Stomach (tissue), 9 donors: ENCODE measurements around the gene OVOL3. TPM values are rescaled to one million over a fixed set of nuclear protein-coding genes. Genes with fewer than 3 reads are reported as not detected.

Experiments
- DNase-seq, 2 donors: peaks; one replicate each; pipeline versions ENCODE4 v3.0.0 to v3.0.0-alpha.2; 2013 to 2019
- H3K27ac ChIP-seq, 5 donors: fragments of 200-600 bp in 4 of 5; sonication (generic) in 4 of 5; one replicate each; pipeline ENCODE4 v1.5.1; 2013 to 2019; ENCODE audit warnings: mild to moderate bottlenecking in 1 of 5, moderate library complexity in 1 of 5
- H3K27me3 ChIP-seq, 3 donors: fragments of 200-600 bp; sonication (generic); one replicate each; pipeline ENCODE4 v1.5.1; 2017 to 2019; ENCODE audit warnings: mixed run types in 1 of 3
- H3K36me3 ChIP-seq, 4 donors: fragments of 200-600 bp; sonication (generic); 1 replicate in 3 of 4; 2 replicates in 1 of 4; pipeline ENCODE4 v1.5.1; 2016 to 2019
- H3K4me1 ChIP-seq, 4 donors: fragments of 200-600 bp; sonication (generic); one replicate each; pipeline ENCODE4 v1.5.1; 2016 to 2019
- H3K4me3 ChIP-seq, 4 donors: fragments of 200-600 bp; sonication (generic) in 3 of 4; one replicate each; pipeline ENCODE4 v1.5.1; 2016 to 2019; ENCODE audit warnings: mild to moderate bottlenecking in 1 of 4
- H3K9me3 ChIP-seq, 4 donors: fragments of 200-600 bp; sonication (generic); one replicate each; pipeline ENCODE4 v1.5.1; 2016 to 2019
- EP300 ChIP-seq: sonication (generic); formaldehyde crosslinking; IDR thresholded peaks from one replicate; pipeline ENCODE4 v1.6.1; 2017; ENCODE audit warnings: antibody characterized with exemption
- POLR2A ChIP-seq, 4 donors: fragments of 450-650 bp; IDR thresholded peaks; one replicate each; pipeline ENCODE4 v1.6.1; 2016; ENCODE audit warnings: antibody characterized with exemption in 4 of 4, control low read depth in 2 of 4, mild to moderate bottlenecking in 1 of 4, moderate library complexity in 1 of 4
- POLR2AphosphoS5 ChIP-seq, 3 donors: sonication (generic); formaldehyde crosslinking; IDR thresholded peaks; one replicate each; pipeline ENCODE4 v1.6.1; 2016; ENCODE audit warnings: antibody characterized with exemption in 3 of 3
- WGBS, 5 donors: extraction: QIAGEN DNeasy Blood & Tissue Kit in 3 of 5; methylation state at CpG; one replicate each; pipeline versions ENCODE4 v1.1.5 to v1.1.7; 2013 to 2018; 5-methylcytosine and 5-hydroxymethylcytosine counted together
- intact Hi-C: fragments of 100-400 bp; cut with DNase I; formaldehyde crosslinking; loops from one replicate; pipeline ENCODE4 v1.15.1; 2023; ENCODE audit warnings: low total_unique reads
- polyA plus RNA-seq, 3 donors: library from polyadenylated mRNA; stranded (reverse); fragments of 200-250 nt; gene quantifications; one replicate each; pipeline ENCODE4 v1.2.3, GENCODE V29; 2013
- total RNA-seq, 5 donors: library from RNA; depleted of rRNA; stranded (reverse); fragments of >200 nt; gene quantifications; one replicate each; pipeline versions ENCODE4 v1.1.0 to v1.2.3, GENCODE V29; 2014 to 2016
- TF ChIP-seq, protein P1 (sequence below), 7 experiments: fragments of 450-650 bp in 4 of 7; fragments of 200-600 bp in 3 of 7; sonication (generic) in 3 of 7; IDR thresholded peaks; one replicate each; pipeline ENCODE4 v1.5.1; 2016 to 2019; ENCODE audit warnings: antibody characterized with exemption in 7 of 7, control low read depth in 2 of 7, mild to moderate bottlenecking in 1 of 7
- donor health status: healthy with polysubstance abuse.
- donor health status: Bipolar disorder and iron deficiency.
- donor health status: healthy.

Gene OVOL3
- total and polyA plus RNA-seq, 8 donors, result not detected

DNA sequence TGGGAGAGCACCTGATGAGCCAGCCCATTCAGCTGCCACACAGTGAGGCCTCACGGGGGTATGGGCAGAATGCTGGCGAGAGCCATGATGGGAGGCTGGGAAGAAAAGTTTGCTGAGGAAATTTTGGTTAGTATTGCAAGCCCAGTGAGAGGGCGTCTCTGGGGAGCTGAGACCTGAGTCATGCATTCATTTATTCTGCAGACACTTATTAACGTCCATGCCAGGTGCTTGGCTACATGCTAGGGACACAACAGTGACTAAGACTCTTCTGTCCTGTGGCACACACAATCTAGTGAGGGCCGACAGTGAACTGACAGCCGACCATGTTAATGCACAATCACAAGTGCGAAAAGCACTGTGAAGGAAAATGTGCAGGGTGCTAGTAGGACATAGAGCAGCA lies 29.0 kb upstream of the OVOL3 start:
- no peaks in the 10 kb centered on the region for H3K27me3 ChIP-seq
- H3K4me1 ChIP-seq, result no peaks in the 10 kb centered on the region
- intact Hi-C loops, result no loop called here
- peaks cover 0 to 25% (median 0%) of the 10 kb centered on the region in 4 donors for H3K36me3 ChIP-seq
- 90 to 95% (median 91%) methylated on average over 7 of the region's 7 CpGs for WGBS, 5 donors
- H3K9me3 ChIP-seq, result no peaks in the 10 kb centered on the region
- TF ChIP-seq POLR2AphosphoS5 (IDR thresholded peaks at IDR 0.05) (no peak), POLR2A (IDR thresholded peaks at IDR 0.05) (no peak), EP300 (no peak)
- TF ChIP-seq, protein P1, sequence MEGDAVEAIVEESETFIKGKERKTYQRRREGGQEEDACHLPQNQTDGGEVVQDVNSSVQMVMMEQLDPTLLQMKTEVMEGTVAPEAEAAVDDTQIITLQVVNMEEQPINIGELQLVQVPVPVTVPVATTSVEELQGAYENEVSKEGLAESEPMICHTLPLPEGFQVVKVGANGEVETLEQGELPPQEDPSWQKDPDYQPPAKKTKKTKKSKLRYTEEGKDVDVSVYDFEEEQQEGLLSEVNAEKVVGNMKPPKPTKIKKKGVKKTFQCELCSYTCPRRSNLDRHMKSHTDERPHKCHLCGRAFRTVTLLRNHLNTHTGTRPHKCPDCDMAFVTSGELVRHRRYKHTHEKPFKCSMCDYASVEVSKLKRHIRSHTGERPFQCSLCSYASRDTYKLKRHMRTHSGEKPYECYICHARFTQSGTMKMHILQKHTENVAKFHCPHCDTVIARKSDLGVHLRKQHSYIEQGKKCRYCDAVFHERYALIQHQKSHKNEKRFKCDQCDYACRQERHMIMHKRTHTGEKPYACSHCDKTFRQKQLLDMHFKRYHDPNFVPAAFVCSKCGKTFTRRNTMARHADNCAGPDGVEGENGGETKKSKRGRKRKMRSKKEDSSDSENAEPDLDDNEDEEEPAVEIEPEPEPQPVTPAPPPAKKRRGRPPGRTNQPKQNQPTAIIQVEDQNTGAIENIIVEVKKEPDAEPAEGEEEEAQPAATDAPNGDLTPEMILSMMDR (IDR thresholded peaks at IDR 0.05), result no peak
- H3K27ac ChIP-seq, result no peak overlapping the region
- no peak for DNase-seq
- H3K4me3 ChIP-seq, result no peak overlapping the region

DNA sequence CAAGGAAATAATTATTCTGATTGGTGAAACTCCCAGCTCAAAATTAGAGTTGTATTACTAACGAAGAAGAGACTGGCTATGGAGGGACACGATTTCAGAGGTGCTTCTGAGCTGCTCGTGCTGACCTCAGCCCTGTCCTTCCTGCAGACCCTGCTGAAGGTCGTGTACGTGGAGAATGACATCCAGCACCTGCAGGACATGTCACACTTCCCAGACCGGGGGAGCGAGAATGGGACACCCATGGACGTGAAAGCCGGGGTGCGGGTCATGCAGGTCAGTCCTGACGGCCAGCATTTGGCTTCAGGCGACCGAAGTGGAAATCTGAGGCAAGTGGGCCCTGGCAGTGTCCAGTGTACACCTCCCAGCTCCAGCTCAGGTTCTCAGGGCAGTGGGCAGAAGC lies 28.0 kb upstream of the OVOL3 start:
- Histone ChIP-seq H3K9me3 (no peaks in the 10 kb centered on the region), H3K36me3 (peaks cover 0 to 26% (median 0%) of the 10 kb centered on the region in 4 donors), H3K27me3 (no peaks in the 10 kb centered on the region), H3K4me1 (no peaks in the 10 kb centered on the region), H3K4me3 (no peak overlapping the region), H3K27ac (no peak overlapping the region)
- DNase-seq, result no peak
- TF ChIP-seq POLR2A (IDR thresholded peaks at IDR 0.05) (no peak), EP300 (no peak), POLR2AphosphoS5 (IDR thresholded peaks at IDR 0.05) (no peak)
- TF ChIP-seq, protein P1 (IDR thresholded peaks at IDR 0.05), result no peak
- intact Hi-C loops, result no loop called here
- 93 to 97% (median 95%) methylated on average over 8 to 13 of the region's 13 CpGs for WGBS, 5 donors

DNA sequence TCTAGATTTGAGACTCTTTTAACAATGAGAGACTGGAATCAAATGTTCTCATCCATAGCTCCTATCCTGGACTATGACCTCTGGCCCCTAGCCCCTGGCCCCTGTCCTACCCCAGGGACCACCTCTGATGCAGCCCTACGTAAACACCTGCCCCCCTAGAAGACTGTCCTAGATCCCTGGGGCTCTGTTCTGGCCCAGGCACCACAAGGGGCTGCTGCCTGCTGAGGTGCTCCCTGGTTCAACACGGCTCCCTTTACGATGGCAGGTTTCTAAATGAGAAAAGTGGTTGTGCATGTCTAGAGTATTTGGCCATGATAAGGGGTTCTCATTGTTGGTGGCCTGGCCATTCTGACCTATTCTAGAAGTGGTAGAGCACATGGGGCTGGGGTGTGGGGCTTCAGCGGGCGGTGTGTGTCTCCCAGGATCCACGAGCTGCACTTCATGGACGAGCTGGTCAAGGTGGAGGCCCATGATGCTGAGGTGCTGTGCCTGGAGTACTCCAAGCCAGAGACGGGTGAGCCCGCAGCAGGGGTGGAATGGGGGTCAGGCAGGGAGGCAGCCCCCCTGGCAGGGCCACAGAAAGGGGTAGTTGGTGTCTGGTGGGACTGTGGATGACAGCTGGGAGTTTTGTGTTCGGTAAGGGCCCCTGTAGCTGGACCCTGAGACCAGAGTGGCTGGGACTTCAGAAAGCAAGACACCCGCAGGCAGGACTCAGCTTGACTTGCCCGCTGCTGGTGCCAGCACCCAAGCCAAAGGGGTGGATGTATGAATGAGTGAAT lies 26.5 kb upstream of the OVOL3 start:
- Histone ChIP-seq H3K27me3 (no peaks in the 10 kb centered on the region), H3K4me3 (no peak overlapping the region), H3K27ac (no peak overlapping the region), H3K4me1 (no peaks in the 10 kb centered on the region), H3K36me3 (peaks cover 0 to 26% (median 0%) of the 10 kb centered on the region in 4 donors), H3K9me3 (no peaks in the 10 kb centered on the region)
- WGBS, 5 donors, result 91 to 96% (median 93%) methylated on average over 12 of the region's 12 CpGs
- intact Hi-C loops, result no loop called here
- TF ChIP-seq EP300, result no peak
- TF ChIP-seq POLR2AphosphoS5 (IDR thresholded peaks at IDR 0.05), result no peak
- TF ChIP-seq, protein P1 (IDR thresholded peaks at IDR 0.05), result no peak
- TF ChIP-seq POLR2A (IDR thresholded peaks at IDR 0.05), result no peak
- no peak for DNase-seq

DNA sequence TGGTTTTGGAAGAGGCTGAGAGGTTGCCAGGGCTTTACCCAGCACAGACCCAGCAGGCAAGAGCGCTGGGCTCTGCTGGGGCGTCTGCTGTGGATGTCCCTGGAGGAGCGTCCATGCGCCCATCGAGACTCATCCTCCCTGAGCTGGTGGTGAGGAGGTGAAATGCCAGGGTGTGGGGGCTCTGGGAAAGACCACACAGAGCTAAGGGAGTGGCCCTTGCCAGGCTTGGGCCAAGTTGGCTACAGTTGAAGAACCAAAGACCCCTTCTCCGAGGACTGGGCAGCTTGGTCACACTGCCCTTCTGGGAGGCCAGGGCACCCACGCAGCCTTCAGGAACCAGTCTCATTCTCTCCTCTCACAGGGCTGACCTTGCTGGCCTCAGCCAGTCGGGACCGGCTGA lies 24.6 kb upstream of the OVOL3 start:
- 96 to 99% (median 98%) methylated on average over 5 to 9 of the region's 9 CpGs for WGBS, 5 donors
- Histone ChIP-seq H3K4me1 (no peaks in the 10 kb centered on the region), H3K27ac (no peak overlapping the region), H3K27me3 (no peaks in the 10 kb centered on the region), H3K36me3 (peaks cover 0 to 25% (median 0%) of the 10 kb centered on the region in 4 donors), H3K9me3 (no peaks in the 10 kb centered on the region), H3K4me3 (no peak overlapping the region)
- TF ChIP-seq, protein P1 (IDR thresholded peaks at IDR 0.05), result no peak
- TF ChIP-seq POLR2AphosphoS5 (IDR thresholded peaks at IDR 0.05) (no peak), POLR2A (IDR thresholded peaks at IDR 0.05) (no peak), EP300 (no peak)
- no peak for DNase-seq
- intact Hi-C loops, result no loop called here
